Mucosa of stomach (tissue), 1 donor: ENCODE data around the gene MYO15B.
"Not testable (repeated sequence)": the region's sequence is repeated elsewhere in the genome, so short reads cannot be mapped to it uniquely, and the experiment has no call there.

ENCODE experiments used
- H3K27me3 ChIP-seq: one replicate; pipeline ENCODE4 v1.7.0; 2013; ENCODE audit warnings: mild to moderate bottlenecking, low read length; ENCODE audit not compliant: control insufficient read depth, insufficient read depth
- H3K36me3 ChIP-seq: one replicate; pipeline ENCODE4 v1.7.0; 2013; ENCODE audit warnings: low read length; ENCODE audit not compliant: control insufficient read depth, insufficient read depth
- H3K4me1 ChIP-seq: one replicate; pipeline ENCODE4 v1.7.0; 2013; ENCODE audit warnings: mild to moderate bottlenecking, low read length; ENCODE audit not compliant: control insufficient read depth, insufficient read depth
- H3K4me3 ChIP-seq: one replicate; pipeline ENCODE4 v1.7.0; 2013; ENCODE audit warnings: low read length
- H3K9ac ChIP-seq: one replicate; pipeline ENCODE4 v1.7.0; 2013; ENCODE audit warnings: mild to moderate bottlenecking, low read length, moderate library complexity
- H3K9me3 ChIP-seq: one replicate; pipeline ENCODE4 v1.7.0; 2013; ENCODE audit warnings: mild to moderate bottlenecking, low read length, moderate library complexity; ENCODE audit not compliant: control insufficient read depth
- donor health status: Pancreatic carcinoma.

The MYO15B gene

DNA sequence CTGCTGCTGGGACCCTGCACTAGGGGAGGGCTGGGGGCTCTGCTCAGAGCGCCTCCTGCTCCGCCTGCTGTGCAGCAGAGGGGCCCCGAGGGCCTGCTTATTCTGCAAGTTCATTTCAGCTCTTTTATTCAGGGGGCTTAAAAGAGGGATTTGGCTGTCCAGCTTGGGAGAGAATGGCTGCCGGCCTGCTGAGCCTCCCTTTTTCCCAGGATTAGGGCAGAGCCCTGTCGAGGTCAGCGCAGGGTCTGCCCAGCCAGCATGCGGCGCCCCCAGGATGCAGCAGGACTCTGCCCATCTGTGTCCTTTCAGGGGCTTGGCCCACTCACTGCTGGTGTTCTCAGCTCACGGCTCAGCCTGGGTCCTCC is 46.8 kb downstream of the MYO15B start:
- Histone ChIP-seq H3K9ac (peak overlapping the region; percentile 90), H3K27me3 (no peaks in the 10 kb centered on the region), H3K4me3 (peak overlapping the region; percentile 78), H3K9me3 (no peaks in the 10 kb centered on the region), H3K36me3 (peaks cover 12% of the 10 kb centered on the region), H3K4me1 (peaks cover 68% of the 10 kb centered on the region)

DNA sequence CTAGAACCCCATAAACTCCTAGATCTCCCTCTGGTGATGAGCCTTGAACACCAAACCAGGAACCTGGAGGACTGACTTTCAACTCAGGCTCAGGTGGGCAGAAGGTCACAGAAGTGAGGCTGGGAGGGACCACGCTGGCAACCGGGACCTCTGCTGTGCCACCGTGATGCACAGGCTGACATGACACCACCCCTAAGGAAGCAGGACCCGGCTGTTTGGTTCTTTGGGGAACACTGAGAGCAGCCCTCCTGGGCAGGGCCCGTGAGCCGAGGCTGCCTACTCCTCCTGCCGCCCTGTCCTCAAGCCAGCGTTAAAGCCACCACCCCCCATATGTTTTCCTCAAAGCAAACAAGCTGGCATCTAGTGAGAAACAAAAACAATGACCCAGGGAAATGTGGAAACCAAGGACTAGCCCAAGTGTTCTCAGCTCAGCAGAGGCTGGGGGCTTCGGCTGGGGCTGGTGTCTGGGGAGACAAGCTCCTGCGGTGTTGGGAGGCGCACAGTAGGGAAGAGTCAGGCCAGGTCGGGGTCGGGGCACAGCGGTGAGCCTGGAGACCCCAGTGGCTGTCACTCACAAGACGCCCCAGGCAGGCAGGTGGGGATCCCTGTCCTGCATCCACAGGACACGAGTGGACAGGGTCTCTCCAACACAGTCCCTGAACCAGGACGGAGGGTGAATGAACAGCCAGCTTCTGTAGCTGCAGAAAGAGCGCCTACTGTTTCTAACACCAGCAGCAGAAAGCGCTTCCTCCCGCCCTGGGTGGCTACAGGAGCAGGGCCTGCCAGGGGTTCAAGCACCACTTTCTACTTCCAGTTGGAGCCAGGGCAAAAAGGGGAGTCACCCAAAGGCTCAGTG is 47.4 kb downstream of the MYO15B start:
- Histone ChIP-seq H3K9ac (peak overlapping the region; percentile 90), H3K4me1 (peaks cover 73% of the 10 kb centered on the region), H3K36me3 (peaks cover 6% of the 10 kb centered on the region), H3K4me3 (peak overlapping the region; percentile 78), H3K27me3 (no peaks in the 10 kb centered on the region), H3K9me3 (no peaks in the 10 kb centered on the region)

DNA sequence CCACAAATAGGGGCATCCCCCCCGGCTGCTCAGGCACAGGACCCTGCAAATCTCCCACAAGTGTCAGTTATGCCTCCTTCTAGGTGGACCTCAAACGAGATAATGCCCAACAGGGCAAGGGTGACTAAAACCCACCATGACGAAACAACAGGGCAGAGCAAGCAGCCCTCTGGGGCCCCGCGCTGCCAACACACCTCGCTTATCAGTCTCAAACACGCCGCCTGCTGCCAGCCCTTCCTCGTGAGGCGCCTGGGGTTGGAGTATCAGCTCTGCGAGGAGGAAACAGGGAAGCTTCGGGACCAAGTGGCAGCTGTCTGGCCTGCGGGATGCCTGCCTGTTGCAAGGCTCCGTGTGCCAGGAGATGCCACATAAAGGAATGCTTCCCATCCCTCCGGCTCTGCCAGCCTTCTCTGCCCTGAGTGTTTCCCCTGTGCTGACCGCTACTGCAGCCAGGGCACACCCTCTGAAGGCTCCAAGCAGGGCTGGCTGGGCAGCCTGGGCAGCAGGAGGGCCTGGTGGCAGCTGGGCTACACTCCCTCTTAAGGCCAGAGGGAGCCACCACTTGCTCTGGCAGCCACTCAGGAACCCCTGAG is 48.1 kb downstream of the MYO15B start:
- Histone ChIP-seq H3K36me3 (no peaks in the 10 kb centered on the region), H3K27me3 (no peaks in the 10 kb centered on the region), H3K9me3 (no peaks in the 10 kb centered on the region), H3K9ac (peak overlapping the region; percentile 90), H3K4me1 (peaks cover 80% of the 10 kb centered on the region), H3K4me3 (peak overlapping the region; percentile 78)

DNA sequence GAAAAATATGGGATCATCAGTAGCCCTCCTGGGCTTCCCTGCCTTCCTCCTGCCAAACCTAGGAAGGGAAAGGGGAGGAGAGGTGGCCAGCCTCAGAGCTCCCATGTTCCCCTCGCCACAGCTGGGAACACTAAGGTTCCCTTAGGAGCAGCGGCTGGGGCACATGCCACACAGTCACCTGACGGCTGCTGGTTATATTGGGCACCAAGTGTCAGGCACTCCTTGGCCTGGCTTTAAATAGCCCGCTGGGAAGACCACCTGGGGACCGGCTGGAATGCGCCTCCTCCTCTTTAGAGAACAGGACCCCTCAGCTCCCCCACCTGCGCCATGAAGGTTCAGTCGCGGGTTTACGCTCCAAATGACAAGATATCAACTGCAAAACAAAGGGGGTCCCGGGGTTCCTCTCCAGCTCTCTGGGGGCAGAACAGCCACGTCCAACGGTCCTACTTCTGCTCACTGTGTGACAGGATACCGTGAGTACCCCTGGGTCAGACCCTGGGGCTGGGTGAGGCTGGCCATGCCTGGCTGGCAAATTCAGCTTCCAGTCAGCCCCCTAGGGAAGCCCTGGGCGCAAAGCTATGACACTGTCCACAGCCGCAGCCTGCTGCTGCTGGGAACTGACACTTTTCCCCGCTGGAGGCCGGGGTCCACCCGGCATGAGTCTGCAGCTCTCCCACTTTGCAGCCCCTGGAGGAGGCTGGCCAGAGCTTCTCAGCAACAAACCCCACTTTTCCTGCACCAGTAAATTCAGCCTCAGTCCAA is 49.0 kb downstream of the MYO15B start:
- no peaks in the 10 kb centered on the region for H3K9me3 ChIP-seq
- no peaks in the 10 kb centered on the region for H3K27me3 ChIP-seq
- H3K4me3 ChIP-seq = peak overlapping the region; percentile 16
- H3K9ac ChIP-seq = peak overlapping the region; percentile 90
- peaks cover 89% of the 10 kb centered on the region for H3K4me1 ChIP-seq
- peaks cover under 1% of the 10 kb centered on the region for H3K36me3 ChIP-seq

DNA sequence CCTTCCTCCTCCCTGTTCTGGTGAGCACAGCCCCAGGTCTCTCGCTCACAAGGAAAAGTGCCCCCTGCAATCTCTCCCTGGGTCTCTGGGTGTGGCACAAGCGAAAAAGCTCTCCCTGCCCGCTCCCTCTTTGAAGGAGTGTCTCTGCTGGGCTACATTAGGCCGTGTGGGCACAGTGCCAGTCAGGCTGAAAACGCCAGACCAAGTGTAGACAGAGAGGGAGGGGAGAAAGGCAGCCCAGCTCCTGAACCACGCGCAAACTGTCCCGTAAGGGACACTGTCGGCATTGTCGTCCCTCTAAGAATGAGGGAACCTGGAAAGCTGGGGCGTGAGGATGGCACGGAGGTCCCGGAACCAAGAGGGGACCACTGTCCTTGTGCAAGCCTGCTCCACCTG is 49.5 kb downstream of the MYO15B start:
- Histone ChIP-seq H3K36me3 (peaks cover 4% of the 10 kb centered on the region), H3K9ac (peak overlapping the region; percentile 90), H3K4me1 (peaks cover 95% of the 10 kb centered on the region), H3K4me3 (peak overlapping the region; percentile 14), H3K9me3 (no peaks in the 10 kb centered on the region), H3K27me3 (no peaks in the 10 kb centered on the region)

DNA sequence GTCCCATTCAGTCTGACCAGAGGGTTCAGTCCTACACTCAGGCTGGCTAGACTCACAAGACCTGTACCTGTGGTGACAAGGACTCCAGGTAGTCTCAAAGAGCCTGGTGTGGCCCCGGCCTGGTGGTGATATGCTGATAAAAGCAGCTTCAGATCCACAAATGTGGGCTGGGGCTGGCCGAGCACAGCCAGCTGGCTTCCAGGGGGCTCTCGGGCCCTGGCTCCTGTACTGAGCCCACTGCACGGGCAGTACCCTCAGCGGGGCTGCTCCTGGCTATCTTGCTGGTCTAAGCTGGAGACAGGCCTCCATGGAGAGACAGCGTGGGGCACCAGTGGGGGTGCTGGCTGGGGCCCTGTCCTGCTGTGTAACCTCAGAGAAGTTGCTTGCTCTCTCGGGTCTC is 50.0 kb downstream of the MYO15B start:
- Histone ChIP-seq H3K9ac (peak overlapping the region; percentile 90), H3K4me3 (peak overlapping the region; percentile 14), H3K4me1 (peaks cover 97% of the 10 kb centered on the region), H3K36me3 (peaks cover 4% of the 10 kb centered on the region), H3K9me3 (no peaks in the 10 kb centered on the region), H3K27me3 (no peaks in the 10 kb centered on the region)

DNA sequence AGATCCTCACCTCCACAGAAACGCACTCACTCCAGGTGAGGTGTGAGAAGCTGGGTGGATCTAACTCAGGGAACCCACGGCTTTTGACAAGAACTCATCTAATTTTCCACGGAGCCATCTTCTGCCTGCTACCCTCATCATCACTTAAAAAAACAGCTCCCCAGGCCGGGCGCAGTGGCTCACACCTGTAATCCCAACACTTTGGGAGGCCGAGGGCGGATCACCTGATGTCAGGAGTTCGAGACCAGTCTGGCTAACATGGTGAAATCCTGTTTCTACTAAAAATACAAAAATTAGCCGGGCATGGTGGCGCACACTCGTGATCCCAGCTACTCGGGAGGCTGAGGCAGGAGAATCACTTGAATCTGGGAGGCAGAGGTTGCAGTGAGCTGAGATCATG is 50.4 kb downstream of the MYO15B start:
- Histone ChIP-seq H3K4me3 (peak overlapping the region; percentile 14), H3K9ac (peak overlapping the region; percentile 90), H3K4me1 (peaks cover 96% of the 10 kb centered on the region)
- not testable (repeated sequence) for H3K36me3 ChIP-seq, H3K9me3 ChIP-seq, H3K27me3 ChIP-seq

DNA sequence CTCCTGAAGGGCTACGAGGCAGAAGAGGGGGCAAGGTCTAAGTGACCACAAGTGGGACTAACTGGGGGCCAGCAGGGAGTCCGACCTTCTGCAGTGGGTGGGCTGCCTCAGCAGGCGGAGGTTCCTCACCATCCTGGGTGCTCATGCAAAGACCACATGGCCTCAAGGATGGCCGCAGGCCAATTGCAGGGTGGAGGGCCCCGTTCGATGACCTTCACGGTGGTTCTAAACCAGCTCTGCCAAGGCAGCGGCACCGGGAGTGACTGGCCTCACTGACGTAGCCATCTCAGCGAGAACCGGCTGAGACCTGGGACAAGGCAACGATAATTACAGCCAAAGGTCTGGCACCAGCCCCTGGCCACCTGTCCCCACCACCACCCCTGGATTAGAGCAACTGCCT is 51.3 kb downstream of the MYO15B start:
- Histone ChIP-seq H3K4me3 (no peak overlapping the region), H3K9ac (peak overlapping the region; percentile 77), H3K36me3 (peaks cover 4% of the 10 kb centered on the region), H3K9me3 (no peaks in the 10 kb centered on the region), H3K4me1 (peaks cover 96% of the 10 kb centered on the region), H3K27me3 (no peaks in the 10 kb centered on the region)

DNA sequence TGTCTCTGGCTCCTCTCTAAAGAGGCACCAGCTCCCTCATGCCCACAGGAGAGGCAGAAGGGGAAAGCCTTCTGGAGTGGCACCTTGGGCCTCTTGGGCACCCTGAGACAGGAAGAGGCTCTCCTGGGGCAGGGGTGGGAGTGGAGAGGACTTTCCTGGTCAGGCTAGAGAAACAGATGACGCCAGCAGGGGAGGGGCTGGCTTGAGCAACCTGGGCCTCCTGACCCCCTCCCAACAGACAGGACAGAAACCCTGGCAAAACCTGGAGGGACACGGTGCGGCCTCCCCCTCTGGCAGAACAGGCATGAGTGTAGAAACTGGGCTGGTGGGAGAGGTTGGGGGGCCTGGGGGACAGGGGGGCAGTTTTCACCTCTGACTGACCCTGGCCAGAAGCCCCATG is 51.7 kb downstream of the MYO15B start:
- Histone ChIP-seq H3K27me3 (no peaks in the 10 kb centered on the region), H3K4me1 (peaks cover 96% of the 10 kb centered on the region), H3K9ac (peak overlapping the region; percentile 77), H3K4me3 (peak overlapping the region; percentile 28), H3K36me3 (peaks cover 4% of the 10 kb centered on the region), H3K9me3 (no peaks in the 10 kb centered on the region)

DNA sequence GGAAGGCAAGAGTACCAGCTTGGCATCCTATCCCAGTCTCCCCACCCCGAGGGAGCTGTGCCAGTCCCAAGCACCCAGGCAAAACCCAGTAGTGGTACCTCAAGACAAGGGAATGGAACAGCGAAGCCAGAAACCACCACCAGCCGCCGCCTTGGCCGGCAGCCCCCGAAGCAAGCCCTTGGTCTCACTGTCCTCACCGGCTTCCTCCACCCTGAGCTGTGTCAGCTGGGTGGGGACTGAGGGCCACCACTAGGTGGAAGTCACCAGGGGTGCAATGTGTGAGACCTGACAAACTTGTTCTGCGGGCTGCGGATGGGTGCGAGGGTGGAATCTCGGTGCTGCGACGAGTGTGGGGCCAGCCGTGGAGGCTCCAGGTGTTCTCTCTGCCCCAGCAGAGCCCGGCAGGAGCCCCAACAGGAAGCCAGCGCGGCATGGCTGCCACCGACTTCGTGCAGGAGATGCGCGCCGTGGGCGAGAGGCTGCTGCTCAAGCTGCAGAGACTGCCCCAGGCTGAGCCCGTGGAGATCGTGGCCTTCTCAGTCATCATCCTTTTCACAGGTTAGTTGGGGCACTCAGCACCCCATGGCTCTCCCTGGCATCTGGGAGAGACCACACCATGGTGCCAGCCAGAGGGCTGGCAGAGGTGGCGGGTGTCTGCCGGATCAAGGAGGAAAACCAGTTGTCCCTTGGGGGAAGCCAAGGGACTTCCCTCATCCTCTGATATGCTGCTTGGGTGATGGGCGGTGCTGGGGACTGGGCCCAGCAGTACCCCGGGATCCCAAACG is 52.4 kb downstream of the MYO15B start:
- H3K36me3 ChIP-seq = peaks cover 4% of the 10 kb centered on the region
- peak overlapping the region; percentile 77 for H3K9ac ChIP-seq
- no peaks in the 10 kb centered on the region for H3K9me3 ChIP-seq
- peaks cover 96% of the 10 kb centered on the region for H3K4me1 ChIP-seq
- H3K4me3 ChIP-seq = peak overlapping the region; percentile 28
- H3K27me3 ChIP-seq = no peaks in the 10 kb centered on the region

DNA sequence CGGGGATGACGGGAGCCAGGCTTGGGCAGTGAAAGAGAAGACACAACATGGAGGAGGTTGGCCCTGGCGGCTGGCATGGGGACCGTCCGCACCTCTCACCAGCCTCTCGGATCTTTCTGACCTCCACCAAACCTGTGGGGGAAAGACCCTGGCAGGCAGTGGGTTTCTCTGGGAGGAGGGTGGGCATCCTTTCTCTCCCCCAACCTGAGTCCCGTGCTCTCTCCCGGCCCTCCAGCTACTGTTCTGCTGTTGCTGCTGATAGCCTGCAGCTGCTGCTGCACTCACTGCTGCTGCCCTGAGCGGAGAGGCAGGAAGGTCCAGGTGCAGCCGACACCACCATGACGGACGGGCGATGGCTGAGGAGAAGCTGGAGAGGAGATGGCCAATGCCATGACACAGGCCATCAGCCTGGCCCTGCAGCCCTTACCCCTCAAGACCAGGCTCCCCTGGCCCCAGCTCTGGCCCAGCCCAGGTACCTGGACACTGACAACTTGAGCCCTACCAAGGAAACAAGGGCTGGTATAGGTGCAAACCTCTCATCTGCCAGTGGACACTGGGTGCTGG is 53.0 kb downstream of the MYO15B start:
- Histone ChIP-seq H3K27me3 (no peaks in the 10 kb centered on the region), H3K9me3 (no peaks in the 10 kb centered on the region), H3K4me1 (peaks cover 96% of the 10 kb centered on the region), H3K9ac (peak overlapping the region; percentile 77), H3K4me3 (peak overlapping the region; percentile 32), H3K36me3 (peaks cover 4% of the 10 kb centered on the region)
